Measurements from ENCODE around the gene AMZ1.

Gene AMZ1

GRCh38 chr7:2680792-2681490 is 7.1 kb upstream of the AMZ1 start:
- TF ChIP-seq CTCF (IDR thresholded peaks at IDR 0.05; ENCODE audit: insufficient read depth, missing control alignments) = peak; percentile 71
- DNase-seq (ENCODE audit: insufficient read length, low spot score) (peak; percentile 90), FAIRE-seq (no peak)

GRCh38 chr7:2681929-2682799 is 5.8 kb upstream of the AMZ1 start:
- no peak for DNase-seq (ENCODE audit: insufficient read length, low spot score)
- no peak for FAIRE-seq
- no peak for TF ChIP-seq CTCF (IDR thresholded peaks at IDR 0.05; ENCODE audit: insufficient read depth, missing control alignments)

GRCh38 chr7:2684501-2684900 is 3.5 kb upstream of the AMZ1 start:
- DNase-seq (ENCODE audit: insufficient read length, low spot score) = no peak
- no peak for TF ChIP-seq CTCF (IDR thresholded peaks at IDR 0.05; ENCODE audit: insufficient read depth, missing control alignments)
- FAIRE-seq = no peak

- DNase-seq (ENCODE audit: insufficient read length, low spot score) (no peak), FAIRE-seq (no peak)
- no peak for TF ChIP-seq CTCF (IDR thresholded peaks at IDR 0.05; ENCODE audit: insufficient read depth, missing control alignments)
These were observed 1.9 kb upstream of the AMZ1 start for GRCh38 chr7:2686101-2686500.

GRCh38 chr7:2687338-2687869 is 598 bp upstream of the AMZ1 start:
- DNase-seq (ENCODE audit: insufficient read length, low spot score) (no peak), FAIRE-seq (no peak)
- TF ChIP-seq CTCF (IDR thresholded peaks at IDR 0.05; ENCODE audit: insufficient read depth, missing control alignments) = no peak

GRCh38 chr7:2688409-2689342 is 674 bp downstream of the AMZ1 start:
- FAIRE-seq (no peak), DNase-seq (ENCODE audit: insufficient read length, low spot score) (no peak)
- TF ChIP-seq CTCF (IDR thresholded peaks at IDR 0.05; ENCODE audit: insufficient read depth, missing control alignments) = no peak

All from D721Med (cell line).